22Rv1 (cell line): ENCODE results near the gene ARAP1.
A peak's percentile ranks its signal among the peaks of the same experiment; 100 is the strongest.

Experiments
- H3K27ac ChIP-seq: fragments of 450-650 bp; 2 replicates; pipeline ENCODE4 v1.5.1; 2017
- ZFX ChIP-seq: fragments of 450-650 bp; IDR thresholded peaks from 2 replicates; pipeline ENCODE4 v1.6.1; 2017; ENCODE audit warnings: antibody characterized with exemption, borderline replicate concordance
- TF ChIP-seq, protein P1 (sequence below): fragments of 450-650 bp; IDR thresholded peaks from 2 replicates; pipeline ENCODE4 v1.5.1; 2017; ENCODE audit warnings: mild to moderate bottlenecking

ARAP1 gene

DNA sequence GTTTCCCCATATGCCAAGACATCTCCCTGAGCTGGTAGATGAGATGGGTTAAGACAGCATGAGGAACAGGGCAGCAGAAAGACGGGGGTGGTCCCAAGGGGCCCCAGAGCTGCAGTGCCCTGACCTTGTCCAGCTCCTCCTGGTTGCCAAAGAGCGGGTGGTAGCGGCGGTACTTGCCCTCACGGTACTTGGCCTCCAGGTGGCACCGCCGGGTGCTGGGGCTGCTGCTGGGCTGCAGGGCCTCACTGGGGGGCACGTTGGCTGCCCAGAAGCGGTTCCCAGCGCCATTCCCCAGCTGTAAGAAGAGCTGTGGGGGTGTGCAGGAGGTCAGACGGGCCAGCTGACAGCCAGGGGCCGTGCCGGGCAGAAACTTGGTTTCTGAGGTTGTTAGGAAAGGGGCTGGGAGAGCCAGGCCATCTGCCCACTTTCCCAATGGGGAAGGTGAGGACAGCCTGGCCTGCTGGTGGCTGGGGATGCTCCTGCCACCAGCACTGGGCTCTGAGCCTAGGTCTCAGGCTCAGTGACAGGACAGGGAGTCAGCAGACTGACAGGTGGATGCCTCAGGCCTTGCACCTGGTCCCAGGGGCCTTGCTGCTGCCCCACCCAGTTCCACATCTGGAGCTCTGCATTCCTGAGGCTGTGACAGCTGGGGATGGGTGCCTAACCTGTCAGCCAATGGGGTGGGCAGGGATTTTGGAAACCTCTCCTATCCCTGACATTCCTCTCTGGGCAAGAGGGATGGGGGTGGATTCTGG, 48.0 kb downstream of the ARAP1 start:
- TF ChIP-seq, protein P1, sequence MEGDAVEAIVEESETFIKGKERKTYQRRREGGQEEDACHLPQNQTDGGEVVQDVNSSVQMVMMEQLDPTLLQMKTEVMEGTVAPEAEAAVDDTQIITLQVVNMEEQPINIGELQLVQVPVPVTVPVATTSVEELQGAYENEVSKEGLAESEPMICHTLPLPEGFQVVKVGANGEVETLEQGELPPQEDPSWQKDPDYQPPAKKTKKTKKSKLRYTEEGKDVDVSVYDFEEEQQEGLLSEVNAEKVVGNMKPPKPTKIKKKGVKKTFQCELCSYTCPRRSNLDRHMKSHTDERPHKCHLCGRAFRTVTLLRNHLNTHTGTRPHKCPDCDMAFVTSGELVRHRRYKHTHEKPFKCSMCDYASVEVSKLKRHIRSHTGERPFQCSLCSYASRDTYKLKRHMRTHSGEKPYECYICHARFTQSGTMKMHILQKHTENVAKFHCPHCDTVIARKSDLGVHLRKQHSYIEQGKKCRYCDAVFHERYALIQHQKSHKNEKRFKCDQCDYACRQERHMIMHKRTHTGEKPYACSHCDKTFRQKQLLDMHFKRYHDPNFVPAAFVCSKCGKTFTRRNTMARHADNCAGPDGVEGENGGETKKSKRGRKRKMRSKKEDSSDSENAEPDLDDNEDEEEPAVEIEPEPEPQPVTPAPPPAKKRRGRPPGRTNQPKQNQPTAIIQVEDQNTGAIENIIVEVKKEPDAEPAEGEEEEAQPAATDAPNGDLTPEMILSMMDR, result peak; percentile 31
- TF ChIP-seq ZFX, result no peak
- no peak overlapping the region for H3K27ac ChIP-seq

DNA sequence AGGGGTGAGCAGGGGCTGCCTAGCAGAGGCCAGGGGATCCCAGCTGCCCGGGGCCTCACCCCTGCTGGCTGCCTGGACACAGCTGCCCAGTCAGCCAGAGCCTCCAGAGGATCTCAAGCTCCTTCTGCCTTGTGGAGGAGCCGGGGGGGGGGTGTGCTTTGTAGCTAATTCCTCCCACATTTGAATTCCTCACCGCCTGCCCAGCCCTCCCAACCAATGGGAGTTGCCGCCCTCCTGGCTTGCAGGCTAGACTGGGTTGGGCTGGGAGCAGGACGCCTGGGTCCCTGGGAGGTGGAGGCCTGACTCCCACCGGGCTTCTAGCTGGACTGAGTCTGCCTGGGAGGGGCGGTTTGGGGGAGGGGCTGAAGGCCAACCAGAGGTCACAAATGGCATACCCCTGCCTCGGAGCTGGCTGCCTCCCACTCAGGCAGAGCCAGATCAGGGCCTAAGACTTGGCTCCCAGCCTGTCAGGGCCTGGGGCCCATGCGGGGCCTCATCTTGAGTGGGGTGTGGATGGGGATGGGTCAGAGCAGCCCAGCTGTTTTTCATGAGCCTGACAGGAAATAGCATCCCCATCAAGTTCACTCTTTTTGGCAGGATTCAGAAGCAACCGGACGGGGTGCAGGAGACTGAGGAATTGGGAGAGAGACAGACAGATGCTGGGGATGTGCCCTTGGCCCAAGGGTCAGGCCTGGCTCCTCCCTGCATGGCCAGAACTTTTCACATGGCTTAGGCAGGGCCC, 48.8 kb downstream of the ARAP1 start:
- TF ChIP-seq ZFX, result no peak
- TF ChIP-seq, protein P1, result no peak
- H3K27ac ChIP-seq, result no peak overlapping the region

DNA sequence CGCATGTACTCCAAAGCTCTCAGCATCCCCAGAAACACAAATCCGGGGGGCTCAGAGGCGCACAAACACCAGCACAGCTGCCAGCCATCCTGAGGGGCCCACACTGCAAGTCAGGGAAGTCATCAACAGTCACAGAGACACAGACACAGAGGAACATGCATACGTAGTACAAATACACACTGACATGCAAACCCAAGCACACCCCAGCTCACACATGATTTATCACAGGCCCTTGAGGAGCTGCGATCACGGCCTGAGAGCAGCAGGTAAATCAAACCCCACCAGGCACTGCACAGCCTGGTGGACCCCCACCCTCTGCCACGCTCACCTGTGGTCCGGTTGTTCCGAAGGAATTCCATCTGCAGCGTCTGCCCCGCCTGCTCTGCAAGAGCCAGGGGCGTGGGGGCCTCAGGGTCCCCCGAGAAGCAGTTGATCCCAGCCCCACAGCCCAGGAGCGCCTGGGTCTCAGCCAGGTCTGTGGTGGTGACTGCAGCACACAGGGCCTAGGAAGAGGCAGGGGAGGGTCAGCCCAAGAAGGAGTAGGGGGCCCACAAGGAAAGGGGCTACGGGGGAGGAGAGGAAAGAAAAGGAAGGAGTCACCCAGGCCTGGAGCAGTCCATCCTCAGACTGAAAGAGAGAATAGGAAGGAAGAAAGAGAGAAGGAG, 49.5 kb downstream of the ARAP1 start:
- TF ChIP-seq ZFX, result no peak
- TF ChIP-seq, protein P1, result no peak
- no peak overlapping the region for H3K27ac ChIP-seq

DNA sequence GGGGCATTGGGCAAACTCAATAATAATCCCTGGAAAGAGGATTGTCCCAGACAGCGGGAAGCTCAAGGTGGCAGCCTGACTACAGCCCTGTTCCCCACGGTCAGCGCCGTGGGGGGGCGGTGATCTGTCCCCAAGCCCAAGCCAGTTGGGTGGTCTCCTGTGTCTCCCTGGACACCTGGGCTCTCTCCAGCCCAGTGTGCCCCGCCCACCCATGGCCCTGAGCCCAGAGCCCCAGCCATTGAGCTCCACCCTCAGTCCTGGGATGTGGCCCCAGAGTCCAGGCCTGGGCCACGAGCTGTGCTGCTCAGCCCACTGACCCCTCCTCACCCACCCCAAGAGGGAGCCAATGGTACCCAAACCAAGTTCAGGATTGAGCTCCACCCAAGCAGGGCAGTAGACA, 50.1 kb downstream of the ARAP1 start:
- no peak overlapping the region for H3K27ac ChIP-seq
- no peak for TF ChIP-seq ZFX
- TF ChIP-seq, protein P1, result no peak

DNA sequence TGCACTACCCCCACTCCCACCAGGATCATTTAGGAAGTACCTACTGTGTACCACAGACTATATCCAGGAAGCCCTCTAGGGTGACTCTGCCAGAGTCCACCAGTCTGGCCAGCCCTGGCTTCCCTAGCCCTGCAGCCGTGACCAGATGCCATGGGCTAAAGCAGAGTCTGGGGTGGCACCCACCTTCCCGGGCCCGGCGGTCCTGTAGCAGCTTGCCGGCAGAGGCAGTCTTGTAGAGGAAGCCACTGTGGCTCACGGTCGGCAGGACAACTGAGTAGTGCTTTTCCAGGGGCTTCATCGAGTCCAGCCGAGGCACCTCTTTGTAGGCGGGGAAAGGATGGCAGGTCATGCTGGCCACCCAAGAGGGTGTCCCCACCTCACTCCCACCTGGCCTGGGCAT, 50.7 kb downstream of the ARAP1 start:
- TF ChIP-seq ZFX, result no peak
- TF ChIP-seq, protein P1, result no peak
- H3K27ac ChIP-seq, result no peak overlapping the region

DNA sequence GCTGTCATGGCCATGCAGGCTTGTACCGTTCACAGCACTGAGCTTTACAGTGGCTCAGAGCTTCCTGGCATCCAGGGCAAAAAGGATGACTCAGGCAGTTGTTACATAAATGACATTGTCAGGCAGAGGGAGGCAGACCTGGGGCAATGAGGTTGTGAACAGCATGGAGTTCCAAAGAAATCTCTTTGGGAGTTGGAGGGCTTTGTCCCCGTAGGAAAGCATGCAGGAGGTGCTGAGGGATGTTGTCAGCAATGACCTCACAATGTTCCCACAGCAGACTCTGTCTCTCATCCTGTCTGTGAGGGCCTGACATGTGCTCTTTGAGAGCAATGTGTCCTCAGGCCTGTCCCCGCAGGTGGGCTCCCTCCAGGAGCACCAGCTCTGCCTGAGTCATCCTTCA, 52.1 kb downstream of the ARAP1 start:
- TF ChIP-seq, protein P1, result no peak
- no peak for TF ChIP-seq ZFX
- no peak overlapping the region for H3K27ac ChIP-seq
